GM23338 (cell line): ENCODE measurements around the gene SP6. TPM values are rescaled to one million over a fixed set of nuclear protein-coding genes. Genes with fewer than 3 reads are reported as not detected.

ENCODE experiments used
- ATAC-seq: fragments of 200-7000 bp; cut with Tn5 transposase; 3 replicates; pipeline ENCODE4 v1.9.1; 2020
- DNase-seq: peaks from one replicate; pipeline ENCODE4 v3.0.0-alpha.2; 2015; ENCODE audit warnings: low spot score
- H2AFZ ChIP-seq: fragments of 200-600 bp; sonication (generic); 2 replicates; pipeline ENCODE4 v1.8.0; 2016; ENCODE audit warnings: antibody characterized with exemption, mild to moderate bottlenecking, moderate library complexity
- H3F3A ChIP-seq: fragments of 200-600 bp; sonication (generic); replicated peaks from 2 replicates; pipeline ENCODE4 v1.8.0; 2017; ENCODE audit warnings: antibody characterized with exemption, mixed run types, low read depth
- H3K27ac ChIP-seq: fragments of 200-600 bp; sonication (generic); 2 replicates; pipeline ENCODE4 v1.6.1; 2016; ENCODE audit warnings: low read depth
- H3K27me3 ChIP-seq: fragments of 200-600 bp; sonication (generic); 2 replicates; pipeline ENCODE4 v1.8.0; 2016; ENCODE audit warnings: mild to moderate bottlenecking, mixed run types, moderate library complexity; ENCODE audit not compliant: insufficient read depth
- H3K36me3 ChIP-seq: fragments of 200-600 bp; sonication (generic); 2 replicates; pipeline ENCODE4 v1.8.0; 2016; ENCODE audit warnings: mild to moderate bottlenecking; ENCODE audit not compliant: insufficient read depth
- H3K4me1 ChIP-seq: fragments of 200-600 bp; sonication (generic); 2 replicates; pipeline ENCODE4 v1.8.0; 2016; ENCODE audit warnings: mild to moderate bottlenecking, moderate library complexity; ENCODE audit not compliant: insufficient read depth
- H3K4me2 ChIP-seq: fragments of 200-600 bp; sonication (generic); 2 replicates; pipeline ENCODE4 v1.7.1; 2017; ENCODE audit warnings: mixed run types
- H3K4me3 ChIP-seq: fragments of 200-600 bp; sonication (generic); 2 replicates; pipeline ENCODE4 v1.6.1; 2016; ENCODE audit warnings: mixed run types
- H3K79me2 ChIP-seq: fragments of 200-600 bp; sonication (generic); replicated peaks from 2 replicates; pipeline ENCODE4 v1.8.0; 2017; ENCODE audit warnings: mild to moderate bottlenecking; ENCODE audit not compliant: insufficient read depth
- H3K9me2 ChIP-seq: fragments of 200-600 bp; sonication (generic); 2 replicates; pipeline ENCODE4 v1.8.0; 2017; ENCODE audit not compliant: insufficient read depth
- H4K20me1 ChIP-seq: fragments of 200-600 bp; sonication (generic); replicated peaks from 2 replicates; pipeline ENCODE4 v1.8.0; 2017; ENCODE audit warnings: mild to moderate bottlenecking; ENCODE audit not compliant: insufficient read depth
- H3K27ac Mint-ChIP-seq: 2 replicates; pipeline ENCODE4 v1.8.0; 2020; ENCODE audit warnings: inconsistent platforms, mild to moderate bottlenecking, moderate library complexity, mixed read lengths
- H3K27me3 Mint-ChIP-seq: 3 replicates; pipeline ENCODE4 v1.8.0; 2022; ENCODE audit warnings: low read depth, mild to moderate bottlenecking, moderate library complexity, mixed read lengths, inconsistent platforms; ENCODE audit not compliant: insufficient read depth, poor library complexity
- H3K36me3 Mint-ChIP-seq: 3 replicates; pipeline ENCODE4 v1.8.0; 2021; ENCODE audit warnings: low read depth, mild to moderate bottlenecking, inconsistent platforms, moderate library complexity, mixed read lengths
- H3K4me1 Mint-ChIP-seq: 3 replicates; pipeline ENCODE4 v1.8.0; 2020; ENCODE audit warnings: mild to moderate bottlenecking, inconsistent platforms, mixed read lengths
- H3K4me3 Mint-ChIP-seq: 3 replicates; pipeline ENCODE4 v1.8.0; 2021; ENCODE audit warnings: moderate library complexity, mild to moderate bottlenecking, inconsistent platforms, mixed read lengths
- H3K9me3 Mint-ChIP-seq: 3 replicates; pipeline ENCODE4 v1.8.0; 2020; ENCODE audit warnings: moderate library complexity, mild to moderate bottlenecking, inconsistent platforms, mixed read lengths
- CREB1 ChIP-seq: fragments of 250-450 bp; sonication (Bioruptor Pico); IDR thresholded peaks from 2 replicates; pipeline ENCODE4 v1.5.0; 2020; ENCODE audit warnings: low read depth, mild to moderate bottlenecking, moderate library complexity
- CTCF ChIP-seq, 2 experiments: fragments of 200-600 bp in 1 of 2; sonication (generic) in 1 of 2; conservative IDR thresholded peaks; 2 replicates each; pipeline versions ENCODE4 v1.5.1 to v1.6.1; 2016 to 2017; ENCODE audit warnings: antibody characterized with exemption in 2 of 2, low read depth in 2 of 2, mild to moderate bottlenecking in 2 of 2, moderate library complexity in 1 of 2
- ETS1 ChIP-seq: IDR thresholded peaks from 2 replicates; pipeline ENCODE4 v1.6.1; 2016; ENCODE audit warnings: antibody characterized with exemption
- EZH2 ChIP-seq: fragments of 200-600 bp; sonication (generic); IDR thresholded peaks from one replicate; pipeline ENCODE4 v1.8.0; 2017; ENCODE audit warnings: antibody characterized with exemption, mild to moderate bottlenecking, low read depth; ENCODE audit not compliant: unreplicated experiment
- EZH2phosphoT487 ChIP-seq: fragments of 200-600 bp; sonication (generic); IDR thresholded peaks from one replicate; pipeline ENCODE4 v1.8.1; 2018; ENCODE audit warnings: antibody characterized with exemption; ENCODE audit not compliant: unreplicated experiment
- JUNB ChIP-seq: IDR thresholded peaks from one replicate; pipeline ENCODE4 v1.6.1; 2016; ENCODE audit warnings: antibody characterized with exemption; ENCODE audit not compliant: unreplicated experiment
- NANOG ChIP-seq: IDR thresholded peaks from 2 replicates; pipeline ENCODE4 v1.6.1; 2016; ENCODE audit warnings: antibody characterized with exemption, borderline replicate concordance
- POLR2AphosphoS5 ChIP-seq: IDR thresholded peaks from 2 replicates; pipeline ENCODE4 v1.6.1; 2016; ENCODE audit warnings: antibody characterized with exemption, low read depth
- REST ChIP-seq: IDR thresholded peaks from one replicate; pipeline ENCODE4 v1.6.1; 2018; ENCODE audit warnings: antibody characterized with exemption; ENCODE audit not compliant: unreplicated experiment
- STAT1 ChIP-seq: IDR thresholded peaks from one replicate; pipeline ENCODE4 v1.6.1; 2016; ENCODE audit warnings: antibody characterized with exemption; ENCODE audit not compliant: unreplicated experiment
- ZNF114 ChIP-seq: fragments of 250-450 bp; sonication (Bioruptor Pico); IDR thresholded peaks from 2 replicates; pipeline ENCODE4 v1.5.0; 2020; ENCODE audit warnings: mild to moderate bottlenecking, moderate library complexity
- ZNF331 ChIP-seq: fragments of 250-450 bp; sonication (Bioruptor Pico); IDR thresholded peaks from 2 replicates; pipeline ENCODE4 v1.5.0; 2020; ENCODE audit warnings: low read depth, mild to moderate bottlenecking, moderate library complexity
- ZNF462 ChIP-seq: fragments of 250-450 bp; sonication (Bioruptor Pico); IDR thresholded peaks from 2 replicates; pipeline ENCODE4 v1.5.0; 2020; ENCODE audit warnings: mild to moderate bottlenecking, moderate library complexity
- polyA plus RNA-seq: library from polyadenylated mRNA; unstranded; fragments of >200 nt; fragmentation: Nextera tagmentation; extraction: Ambion mirVana; gene quantifications from 2 replicates; pipeline ENCODE4 v1.2.1, GENCODE V29; 2016
- total RNA-seq: library from RNA; depleted of rRNA; stranded (reverse); fragments of >200 nt; shearing (Covaris generic); gene quantifications from 2 replicates; pipeline ENCODE4 v1.2.3, GENCODE V29; 2014

The SP6 gene
- total and polyA plus RNA-seq, 2 experiments from 2014 or later: 0.13 to 1.0 TPM

- TF ChIP-seq EZH2phosphoT487: no peak
- TF ChIP-seq CREB1 (CRISPR knock-in tag): no peak
- no peak for TF ChIP-seq STAT1
- TF ChIP-seq NANOG: no peak
- no peak for TF ChIP-seq REST
- TF ChIP-seq ZNF114 (CRISPR knock-in tag): no peak
- no peak for TF ChIP-seq ETS1
- TF ChIP-seq ZNF331 (CRISPR knock-in tag): no peak
- no peak for TF ChIP-seq POLR2AphosphoS5
- no peak for TF ChIP-seq JUNB
- no peak for TF ChIP-seq EZH2
- TF ChIP-seq ZNF462 (CRISPR knock-in tag): no peak
- TF ChIP-seq CTCF (conservative IDR thresholded peaks at IDR 0.05; ENCODE audit: low read depth in 2 of 2): no peak
- ATAC-seq: no peak
- H3K4me1 Mint-ChIP-seq: peaks cover 54% of the 10 kb centered on the region
Observed at GRCh38 chr17:47898241-47898640, 47.3 kb upstream of the SP6 start.

More at GRCh38 chr17:47898241-47898640, 47.3 kb upstream of the SP6 start:
- H3K79me2 ChIP-seq: peaks cover 30% of the 10 kb centered on the region
- no peak overlapping the region for H3K27ac Mint-ChIP-seq
- H3F3A ChIP-seq: no peaks in the 10 kb centered on the region; the same call in 1 of the 2 replicates
- no peak overlapping the region for H3K27ac ChIP-seq
- no peak overlapping the region for H2AFZ ChIP-seq
- no peaks in the 10 kb centered on the region; the same call in 1 of the 3 replicates for H3K9me3 Mint-ChIP-seq
- no peak overlapping the region for H3K4me2 ChIP-seq
- H4K20me1 ChIP-seq: no peaks in the 10 kb centered on the region
- no peaks in the 10 kb centered on the region for H3K27me3 ChIP-seq
- peaks cover 15% of the 10 kb centered on the region for H3K27me3 Mint-ChIP-seq
- peaks cover 42% of the 10 kb centered on the region for H3K4me1 ChIP-seq
- H3K36me3 ChIP-seq: no peaks in the 10 kb centered on the region
- DNase-seq: no peak
- no peaks in the 10 kb centered on the region for H3K9me2 ChIP-seq
- H3K4me3 ChIP-seq: no peak overlapping the region
- H3K4me3 Mint-ChIP-seq: no peak overlapping the region
- peaks cover 6% of the 10 kb centered on the region for H3K36me3 Mint-ChIP-seq
